SK-N-SH (cell line): ENCODE results near the gene FBXO2. TPM values are rescaled to one million over a fixed set of nuclear protein-coding genes. Genes with fewer than 3 reads are reported as not detected.

Experiments
- CTCF ChIA-PET: fragments of 300-600, 350-600 bp; formaldehyde crosslinking; extraction: SDS; loops from one replicate; lab custom pipeline; 2021; lab: Yijun Ruan, JAX
- POLR2A ChIA-PET: fragments of 350-600 bp; sonication (Branson Sonifier 250); formaldehyde crosslinking; extraction: SDS; loops from one replicate; lab custom pipeline; 2020; ENCODE audit warnings: antibody characterized with exemption, inconsistent platforms; lab: Yijun Ruan, JAX
- DNase-seq: peaks from one replicate; pipeline ENCODE4 v3.0.0; 2012
- H2AFZ ChIP-seq: fragments of 200-600 bp; sonication (generic); 2 replicates; pipeline ENCODE4 v1.8.1; 2016; ENCODE audit warnings: antibody characterized with exemption, mild to moderate bottlenecking, low read depth
- H3F3A ChIP-seq: fragments of 200-600 bp; sonication (generic); replicated peaks from 2 replicates; pipeline ENCODE3; 2016; ENCODE audit warnings: antibody characterized with exemption, mild to moderate bottlenecking; ENCODE audit not compliant: insufficient read depth
- H3K27ac ChIP-seq, 2 experiments: fragments of 200-500 bp in 1 of 2; fragments of 200-600 bp in 1 of 2; sonication (Bioruptor generic) in 1 of 2; sonication (generic), shearing (Covaris generic) in 1 of 2; 2 replicates each; pipeline versions ENCODE4 v1.5.1 to v1.6.1; 2014 to 2016; ENCODE audit warnings: low read depth in 2 of 2, inconsistent platforms in 1 of 2, low read length in 1 of 2, mild to moderate bottlenecking in 1 of 2, mixed read lengths in 1 of 2
- H3K27me3 ChIP-seq: fragments of 200-600 bp; sonication (generic), shearing (Covaris generic); 2 replicates; pipeline ENCODE4 v1.6.1; 2016; ENCODE audit warnings: mixed run types; ENCODE audit not compliant: insufficient read depth
- H3K36me3 ChIP-seq, 2 experiments: fragments of 200-500 bp in 1 of 2; fragments of 200-600 bp in 1 of 2; sonication (Bioruptor generic) in 1 of 2; sonication (generic) in 1 of 2; replicated peaks in 1 of 2; 2 replicates each; pipeline versions ENCODE3 to v1.5.1; 2014 to 2016; ENCODE audit warnings: low read length in 1 of 2, mild to moderate bottlenecking in 1 of 2; ENCODE audit not compliant: insufficient read depth in 2 of 2, control insufficient read depth in 1 of 2
- H3K4me1 ChIP-seq, 2 experiments: fragments of 200-500 bp in 1 of 2; fragments of 200-600 bp in 1 of 2; sonication (Bioruptor generic) in 1 of 2; sonication (generic), shearing (Covaris generic) in 1 of 2; 2 replicates each; pipeline versions ENCODE4 v1.5.1 to v1.6.1; 2014 to 2016; ENCODE audit warnings: low read depth in 1 of 2, low read length in 1 of 2, mixed run types in 1 of 2; ENCODE audit not compliant: insufficient read depth in 2 of 2, control insufficient read depth in 1 of 2
- H3K4me2 ChIP-seq: fragments of 200-600 bp; sonication (generic), shearing (Covaris generic); 2 replicates; pipeline ENCODE4 v1.6.1; 2017; ENCODE audit warnings: mixed run types
- H3K4me3 ChIP-seq, 2 experiments: fragments of 200-500 bp in 1 of 2; fragments of 200-600 bp in 1 of 2; sonication (Bioruptor generic) in 1 of 2; sonication (generic), shearing (Covaris generic) in 1 of 2; 2 replicates each; pipeline versions ENCODE4 v1.5.1 to v1.8.1; 2014 to 2016; ENCODE audit warnings: low read depth in 2 of 2, inconsistent platforms in 1 of 2, low read length in 1 of 2, mild to moderate bottlenecking in 1 of 2, mixed read lengths in 1 of 2, moderate library complexity in 1 of 2
- H3K79me2 ChIP-seq: fragments of 200-600 bp; sonication (generic); 2 replicates; pipeline ENCODE4 v1.8.1; 2017; ENCODE audit warnings: mild to moderate bottlenecking; ENCODE audit not compliant: insufficient read depth
- H3K9ac ChIP-seq: fragments of 200-600 bp; sonication (generic); 2 replicates; pipeline ENCODE4 v1.6.1; 2017; ENCODE audit warnings: mixed run types
- H3K9me2 ChIP-seq: fragments of 200-600 bp; sonication (generic); 2 replicates; pipeline ENCODE4 v1.6.1; 2017; ENCODE audit warnings: mixed run types
- H3K9me3 ChIP-seq: fragments of 200-600 bp; sonication (generic); 2 replicates; pipeline ENCODE4 v1.6.1; 2017; ENCODE audit warnings: mixed run types, mild to moderate bottlenecking, moderate library complexity
- H4K20me1 ChIP-seq: fragments of 200-600 bp; sonication (generic); 2 replicates; pipeline ENCODE4 v1.6.1; 2017; ENCODE audit warnings: mild to moderate bottlenecking, mixed run types; ENCODE audit not compliant: insufficient read depth
- ELF1 ChIP-seq: IDR thresholded peaks from 2 replicates; pipeline ENCODE4 v1.4.0; 2012
- EZH2phosphoT487 ChIP-seq: fragments of 200-600 bp; sonication (generic); IDR thresholded peaks from 2 replicates; pipeline ENCODE4 v1.6.1; 2017; ENCODE audit warnings: low read depth, mixed run types, mild to moderate bottlenecking, antibody characterized with exemption, moderate library complexity, borderline replicate concordance
- FOSL2 ChIP-seq: IDR thresholded peaks from 2 replicates; pipeline ENCODE4 v1.4.0; 2012; ENCODE audit warnings: low read depth, mild to moderate bottlenecking, moderate library complexity, borderline replicate concordance
- FOXJ3 ChIP-seq: sonication (generic); formaldehyde crosslinking; IDR thresholded peaks from 2 replicates; pipeline ENCODE4 v1.5.1; 2020; ENCODE audit warnings: mild to moderate bottlenecking, missing genetic modification reagents
- GATA2 ChIP-seq: sonication (generic); formaldehyde crosslinking; IDR thresholded peaks from 2 replicates; pipeline ENCODE4 v1.5.0; 2020; ENCODE audit warnings: mild to moderate bottlenecking, missing genetic modification reagents
- JUND ChIP-seq: IDR thresholded peaks from 2 replicates; pipeline ENCODE4 v1.4.0; 2012
- MAX ChIP-seq: IDR thresholded peaks from 2 replicates; pipeline ENCODE4 v1.4.0; 2012; ENCODE audit warnings: low read depth
- MEF2A ChIP-seq: IDR thresholded peaks from 2 replicates; pipeline ENCODE4 v1.4.0; 2012; ENCODE audit warnings: low read depth, borderline replicate concordance
- MXI1 ChIP-seq: IDR thresholded peaks from 2 replicates; pipeline ENCODE4 v1.6.1; 2012; ENCODE audit warnings: mild to moderate bottlenecking, low read depth, low read length, improper control_type of control experiment
- NRF1 ChIP-seq: IDR thresholded peaks from 2 replicates; pipeline ENCODE4 v1.6.1; 2012; ENCODE audit warnings: low read depth, mild to moderate bottlenecking, low read length
- PBX3 ChIP-seq: IDR thresholded peaks from 2 replicates; pipeline ENCODE4; 2012
- REST ChIP-seq: IDR thresholded peaks from 2 replicates; pipeline ENCODE4 v1.6.1; 2012; ENCODE audit warnings: mild to moderate bottlenecking, low read depth, low read length, moderate library complexity
- SIN3A ChIP-seq: IDR thresholded peaks from 2 replicates; pipeline ENCODE4 v1.6.1; 2012; ENCODE audit warnings: low read depth, mild to moderate bottlenecking, low read length, moderate library complexity, borderline replicate concordance
- SMC3 ChIP-seq: IDR thresholded peaks from 2 replicates; pipeline ENCODE4 v1.6.1; 2012; ENCODE audit warnings: low read depth, low read length, improper control_type of control experiment
- TAF1 ChIP-seq: IDR thresholded peaks from 2 replicates; pipeline ENCODE4 v1.6.1; 2012; ENCODE audit warnings: low read depth, mild to moderate bottlenecking, low read length, moderate library complexity, borderline replicate concordance
- TCF12 ChIP-seq: IDR thresholded peaks from 2 replicates; pipeline ENCODE4 v1.4.0; 2012
- TEAD4 ChIP-seq: IDR thresholded peaks from 2 replicates; pipeline ENCODE4 v1.4.0; 2012; ENCODE audit warnings: mild to moderate bottlenecking, borderline replicate concordance; ENCODE audit not compliant: insufficient read depth
- USF1 ChIP-seq: IDR thresholded peaks from 2 replicates; pipeline ENCODE4 v1.4.0; 2012; ENCODE audit warnings: low read depth, borderline replicate concordance
- YY1 ChIP-seq: IDR thresholded peaks from 2 replicates; pipeline ENCODE4 v1.4.0; 2012; ENCODE audit warnings: low read depth, mild to moderate bottlenecking
- WGBS: methylation state at CpG from one replicate; pipeline ENCODE4 v1.1.6; 2017; ENCODE audit warnings: low lambda C conversion rate; 5-methylcytosine and 5-hydroxymethylcytosine counted together
- polyA plus RNA-seq, 3 experiments: library from polyadenylated mRNA; depleted of rRNA; stranded (reverse); fragments of >200 nt; gene quantifications; 2 replicates each; pipeline ENCODE4 v1.2.3, GENCODE V29; 2012
- TF ChIP-seq, protein P1 (sequence below): fragments of 150-350 bp; IDR thresholded peaks from 2 replicates; pipeline ENCODE4 v1.6.1; 2017; ENCODE audit warnings: antibody characterized with exemption, low read length, low read depth, borderline replicate concordance

Gene FBXO2
- polyA plus RNA-seq, 1 of the 3 experiments (the other 2 are of a cell fraction) = 21.7 TPM

GRCh38 chr1:11695861-11696260, 41.6 kb upstream of the FBXO2 start:
- no peaks in the 10 kb centered on the region for H3K79me2 ChIP-seq
- no peak overlapping the region for H2AFZ ChIP-seq
- H3K4me3 ChIP-seq = no peak overlapping the region
- no peak overlapping the region for H3K9ac ChIP-seq
- H3K27me3 ChIP-seq = peaks cover 5% of the 10 kb centered on the region
- no peak overlapping the region for H3K27ac ChIP-seq
- H3K9me2 ChIP-seq = no peaks in the 10 kb centered on the region
- ChIA-PET POLR2A (interaction anchor here (0.6 kb wide), 1 partner anchor 15 kb away, joined by 3 read pairs; no protein-coding TSS in a partner anchor), CTCF (interaction anchor here (0.6 to 2.7 kb wide), 4 partner anchors 13 to 278 kb away, joined by 3 to 16 read pairs (median 11); partner anchors contain the start of gene FBXO6)
- 0 out of 2 replicates have a peak, but pooled peaks cover 5% of the 10 kb centered on the region for H4K20me1 ChIP-seq
- no peak overlapping the region for H3K4me2 ChIP-seq
- no peaks in the 10 kb centered on the region for H3K9me3 ChIP-seq
- H3K4me1 ChIP-seq = peaks cover under 1 to 8% of the 10 kb centered on the region in 2 experiments; a peak in 2 of 4 replicates
- no peak for DNase-seq
- TF ChIP-seq SIN3A (no peak), TCF12 (no peak), MEF2A (no peak), JUND (no peak), YY1 (no peak)
- WGBS = 90% methylated on average over 6 of the region's 6 CpGs
- peaks cover 10% of the 10 kb centered on the region for H3F3A ChIP-seq
- no peaks in the 10 kb centered on the region for H3K36me3 ChIP-seq

DNA sequence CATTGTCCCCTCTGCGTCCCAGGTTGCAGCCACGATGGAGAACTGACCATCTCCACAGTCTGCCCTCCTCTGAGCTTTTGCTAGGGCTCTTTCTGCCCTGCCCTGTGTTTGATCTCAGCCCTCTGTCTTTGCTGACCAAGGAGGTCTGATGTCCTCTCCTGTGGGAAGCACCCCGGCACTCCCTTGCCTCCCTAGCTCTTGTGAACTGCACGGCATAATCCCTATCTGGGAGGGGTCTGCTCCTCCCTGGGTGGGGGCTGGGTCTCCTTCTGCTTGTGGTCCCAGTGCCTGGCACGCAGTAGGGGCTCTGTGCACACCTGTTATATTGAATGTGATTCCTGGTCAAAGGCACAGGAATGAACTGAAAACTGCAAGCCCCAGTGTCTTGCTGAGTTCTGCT, 39.7 kb upstream of the FBXO2 start:
- Histone ChIP-seq H4K20me1 (0 out of 2 replicates have a peak, but pooled peaks cover 5% of the 10 kb centered on the region), H3K36me3 (no peaks in the 10 kb centered on the region), H3K9me2 (no peaks in the 10 kb centered on the region), H3K4me2 (peak overlapping the region; percentile 76; the same call in 1 of the 2 replicates), H3K27me3 (peaks cover 14% of the 10 kb centered on the region), H3K9me3 (no peaks in the 10 kb centered on the region), H3K79me2 (no peaks in the 10 kb centered on the region), H3F3A (peaks cover 16% of the 10 kb centered on the region), H3K4me3 (no peak overlapping the region), H3K9ac (no peak overlapping the region), H3K27ac (no peak overlapping the region; a peak in 1 of 4 replicates), H3K4me1 (peaks cover 6 to 15% of the 10 kb centered on the region in 2 experiments; a peak in 3 of 4 replicates), H2AFZ (no peak overlapping the region)
- TF ChIP-seq PBX3 (no peak), ELF1 (no peak), MAX (no peak), TEAD4 (no peak), REST (no peak), TAF1 (no peak), GATA2 (no peak), FOXJ3 (CRISPR knock-in tag) (no peak), SMC3 (no peak), MXI1 (no peak), NRF1 (no peak), FOSL2 (no peak), USF1 (no peak), EZH2phosphoT487 (no peak), YY1 (no peak)
- TF ChIP-seq, protein P1, sequence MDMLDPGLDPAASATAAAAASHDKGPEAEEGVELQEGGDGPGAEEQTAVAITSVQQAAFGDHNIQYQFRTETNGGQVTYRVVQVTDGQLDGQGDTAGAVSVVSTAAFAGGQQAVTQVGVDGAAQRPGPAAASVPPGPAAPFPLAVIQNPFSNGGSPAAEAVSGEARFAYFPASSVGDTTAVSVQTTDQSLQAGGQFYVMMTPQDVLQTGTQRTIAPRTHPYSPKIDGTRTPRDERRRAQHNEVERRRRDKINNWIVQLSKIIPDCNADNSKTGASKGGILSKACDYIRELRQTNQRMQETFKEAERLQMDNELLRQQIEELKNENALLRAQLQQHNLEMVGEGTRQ = no peak
- CTCF ChIA-PET = interaction anchor here (0.8 to 2.7 kb wide), 6 partner anchors 15 to 44 kb away, joined by 4 to 16 read pairs (median 10); partner anchors contain the start of gene FBXO6
- POLR2A ChIA-PET = interaction anchor here (0.7 kb wide), 1 partner anchor 215 kb away, joined by 3 read pairs; the partner anchor contains the start of gene DISP3
- WGBS = 67% methylated on average over 5 of the region's 5 CpGs
- no peak for DNase-seq
